Activated naive CD4-positive, alpha-beta T cell treated with Interleukin-2 at 50 U/mL for 16 hours (primary cell): ENCODE measurements around the gene JSRP1.

ENCODE experiments used
- DNase-seq: peaks from one replicate; pipeline ENCODE4 v3.0.0-alpha.2; 2020

JSRP1 gene

GRCh38 chr19:2212861-2213711 is 43.1 kb downstream of the JSRP1 start:
- DNase-seq, result no peak

GRCh38 chr19:2210987-2211740 is 45.1 kb downstream of the JSRP1 start:
- no peak for DNase-seq

DNA sequence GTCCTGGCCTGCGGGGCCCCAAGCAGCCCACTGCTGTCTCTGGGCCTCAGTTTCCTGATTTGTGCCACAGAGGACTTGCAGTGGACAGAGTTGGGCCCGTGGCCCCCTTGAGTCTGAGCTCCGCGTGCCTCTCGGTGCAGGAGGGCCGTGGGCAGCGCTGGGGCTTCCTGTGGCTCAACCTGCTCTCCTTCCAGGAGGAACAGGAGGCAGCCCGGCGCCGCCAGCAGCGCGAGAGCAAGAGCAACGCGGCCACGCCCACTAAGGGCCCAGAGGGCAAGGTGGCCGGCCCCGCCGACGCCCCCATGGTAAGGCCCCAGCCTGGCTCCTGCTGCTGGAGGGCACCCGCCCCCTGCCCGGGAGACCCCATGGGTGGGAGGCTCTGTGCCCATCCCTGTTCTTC is 46.0 kb downstream of the JSRP1 start:
- no peak for DNase-seq

- no peak for DNase-seq
These were observed 46.8 kb downstream of the JSRP1 start for GRCh38 chr19:2209408-2209807.

DNA sequence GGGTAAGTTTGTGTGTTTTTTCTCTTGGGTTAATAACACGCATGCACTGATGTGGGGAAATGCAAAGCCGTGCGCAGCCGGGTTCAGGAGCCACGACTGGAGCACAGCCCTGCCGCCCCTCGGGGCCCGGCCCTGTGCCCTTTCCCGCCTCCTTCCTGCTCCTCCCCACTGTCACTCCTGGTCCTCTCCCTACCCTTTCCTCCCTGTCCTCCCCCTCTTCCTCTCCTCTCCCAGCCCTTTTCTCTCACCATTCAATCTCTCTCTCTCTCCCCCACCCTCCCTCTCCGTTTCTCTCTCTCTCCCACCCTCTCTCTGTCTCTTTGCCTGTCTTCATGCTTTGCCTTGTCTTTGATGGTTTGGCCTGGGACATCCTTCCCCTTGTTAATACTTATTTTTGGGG is 47.2 kb downstream of the JSRP1 start:
- no peak for DNase-seq

DNA sequence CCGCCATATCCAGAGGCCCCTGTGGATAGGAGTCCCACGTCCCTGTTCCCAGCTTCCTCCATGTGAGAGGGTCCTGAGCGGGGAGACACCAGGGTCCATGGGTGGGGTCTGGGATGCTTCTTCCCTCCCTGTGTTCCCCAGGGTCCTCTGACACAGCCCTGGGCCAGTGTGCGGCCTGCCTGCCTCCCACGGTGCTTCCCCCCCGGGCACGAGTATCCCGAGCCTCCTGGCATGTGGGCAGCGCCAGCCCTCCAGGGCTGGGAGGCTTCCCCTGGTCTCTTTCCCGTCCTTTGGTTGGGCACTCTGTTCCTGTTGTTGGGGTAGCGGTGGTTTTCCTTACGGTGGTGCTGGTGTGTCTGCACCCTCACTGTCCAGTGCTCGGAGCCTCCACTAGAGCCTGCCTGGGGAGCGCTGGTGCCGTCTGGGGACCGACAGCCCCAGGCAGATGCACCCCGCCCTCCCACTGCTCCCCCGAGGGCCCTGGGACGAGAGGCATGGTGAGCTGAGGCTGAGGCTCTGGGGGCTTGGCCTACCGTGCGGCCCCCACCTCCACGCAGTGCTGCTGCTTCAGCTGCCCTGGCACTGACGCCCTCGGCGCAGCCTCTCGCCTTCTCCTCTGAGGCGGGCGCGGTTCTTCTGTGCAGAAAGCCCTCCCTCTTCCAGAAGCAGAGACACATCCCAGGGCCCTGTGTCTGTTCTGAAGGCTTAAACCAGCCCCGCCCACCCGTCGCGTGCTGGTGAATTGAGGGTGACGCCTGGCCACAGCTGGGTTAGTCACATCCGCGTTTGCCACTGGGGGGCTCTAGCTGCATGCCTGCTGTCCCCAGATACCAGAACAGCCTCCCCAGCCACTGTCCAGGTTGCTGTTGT is 48.0 kb downstream of the JSRP1 start:
- DNase-seq, result peak; percentile 17

GRCh38 chr19:2207008-2207407 is 49.2 kb downstream of the JSRP1 start:
- DNase-seq, result no peak

GRCh38 chr19:2202366-2202765 is 53.9 kb downstream of the JSRP1 start:
- no peak for DNase-seq
